ENCODE data around the gene SPRY1. TPM values are rescaled to one million over a fixed set of nuclear protein-coding genes. Genes with fewer than 3 reads are reported as not detected.

The SPRY1 gene
- total RNA-seq, 2 experiments from 2014 or later = 0.13 to 0.79 TPM

- CTCF ChIA-PET (ENCODE audit: unreplicated experiment) = no interaction called here
Measured at GRCh38 chr4:123421937-123422781, 25.6 kb downstream of the SPRY1 start.

GRCh38 chr4:123423819-123424218 is 27.2 kb downstream of the SPRY1 start:
- no peak overlapping the region for H3K4me2 ChIP-seq (ENCODE audit: low read length)
- H3K27ac ChIP-seq (ENCODE audit: low read depth, low read length, poor library complexity, severe bottlenecking) = no peak overlapping the region
- H3K79me2 ChIP-seq (ENCODE audit: insufficient read depth, low read depth, low read length) = no peaks in the 10 kb centered on the region
- H3K36me3 ChIP-seq (ENCODE audit: insufficient read depth, low read length) = no peaks in the 10 kb centered on the region
- H3K9me3 ChIP-seq (ENCODE audit: low read length) = no peaks in the 10 kb centered on the region
- POLR2A ChIA-PET = interaction anchor here (0.6 to 1.8 kb wide), 4 partner anchors 12 to 239 kb away, joined by 3 to 5 read pairs (median 4); no protein-coding TSS in a partner anchor
- no peaks in the 10 kb centered on the region for H4K20me1 ChIP-seq (ENCODE audit: insufficient read depth, low read length)
- no peak for DNase-seq (ENCODE audit: low spot score)
- H3K4me3 ChIP-seq (ENCODE audit: low read depth, low read length, poor library complexity, severe bottlenecking) = no peak overlapping the region
- CTCF ChIA-PET (ENCODE audit: unreplicated experiment) = no interaction called here
- intact Hi-C loops (cut with micrococcal nuclease; ENCODE audit: unreplicated experiment) = no loop called here
- no TSS peak for BruUV-seq (replicated peaks)
- H3K9me2 ChIP-seq (ENCODE audit: insufficient read depth, low read length) = no peaks in the 10 kb centered on the region
- peaks cover 8% of the 10 kb centered on the region for H3K4me1 ChIP-seq (ENCODE audit: insufficient read depth, low read length, poor library complexity, severe bottlenecking)
- no peak for TF ChIP-seq EZH2phosphoT487 (IDR thresholded peaks at IDR 0.05; ENCODE audit: borderline replicate concordance, low read depth, low read length)
- no peak for TF ChIP-seq CTCF (conservative IDR thresholded peaks at IDR 0.05; ENCODE audit: low read length)
- H2AFZ ChIP-seq (ENCODE audit: low read length) = no peak overlapping the region

More at GRCh38 chr4:123421937-123422781, 25.6 kb downstream of the SPRY1 start:
- no peaks in the 10 kb centered on the region for H4K20me1 ChIP-seq (ENCODE audit: insufficient read depth, low read length)
- no TSS peak for BruUV-seq (replicated peaks)
- H3K4me2 ChIP-seq (ENCODE audit: low read length) = no peak overlapping the region
- H3K27ac ChIP-seq (ENCODE audit: low read depth, low read length, poor library complexity, severe bottlenecking) = no peak overlapping the region
- H3K9me2 ChIP-seq (ENCODE audit: insufficient read depth, low read length) = no peaks in the 10 kb centered on the region
- H3K4me3 ChIP-seq (ENCODE audit: low read depth, low read length, poor library complexity, severe bottlenecking) = no peak overlapping the region
- TF ChIP-seq EZH2phosphoT487 (IDR thresholded peaks at IDR 0.05; ENCODE audit: borderline replicate concordance, low read depth, low read length) (no peak), CTCF (conservative IDR thresholded peaks at IDR 0.05; ENCODE audit: low read length) (no peak)
- DNase-seq (ENCODE audit: low spot score) = no peak
- H3K9me3 ChIP-seq (ENCODE audit: low read length) = no peaks in the 10 kb centered on the region
- intact Hi-C loops (cut with micrococcal nuclease; ENCODE audit: unreplicated experiment) = no loop called here
- peak overlapping the region; percentile 7; the same call in 1 of the 2 replicates for H2AFZ ChIP-seq (ENCODE audit: low read length)
- no peaks in the 10 kb centered on the region for H3K36me3 ChIP-seq (ENCODE audit: insufficient read depth, low read length)
- H3K4me1 ChIP-seq (ENCODE audit: insufficient read depth, low read length, poor library complexity, severe bottlenecking) = peaks cover 18% of the 10 kb centered on the region
- POLR2A ChIA-PET = interaction anchor here (0.6 to 1.0 kb wide), 3 partner anchors 20 to 1591 kb away, joined by 3 to 4 read pairs (median 3); no protein-coding TSS in a partner anchor
- no peaks in the 10 kb centered on the region for H3K79me2 ChIP-seq (ENCODE audit: insufficient read depth, low read depth, low read length)

GRCh38 chr4:123427951-123428350 is 31.4 kb downstream of the SPRY1 start:
- no peaks in the 10 kb centered on the region for H3K9me2 ChIP-seq (ENCODE audit: insufficient read depth, low read length)
- no peak overlapping the region for H3K4me3 ChIP-seq (ENCODE audit: low read depth, low read length, poor library complexity, severe bottlenecking)
- POLR2A ChIA-PET = interaction anchor here (0.6 to 1.0 kb wide), 2 partner anchors 10 to 25 kb away, joined by 3 to 5 read pairs; no protein-coding TSS in a partner anchor
- DNase-seq (ENCODE audit: low spot score) = no peak
- no TSS peak for BruUV-seq (replicated peaks)
- intact Hi-C loops (cut with micrococcal nuclease; ENCODE audit: unreplicated experiment) = no loop called here
- no peaks in the 10 kb centered on the region for H4K20me1 ChIP-seq (ENCODE audit: insufficient read depth, low read length)
- no peaks in the 10 kb centered on the region for H3K79me2 ChIP-seq (ENCODE audit: insufficient read depth, low read depth, low read length)
- H2AFZ ChIP-seq (ENCODE audit: low read length) = no peak overlapping the region
- no peak overlapping the region for H3K4me2 ChIP-seq (ENCODE audit: low read length)
- peaks cover 6% of the 10 kb centered on the region for H3K4me1 ChIP-seq (ENCODE audit: insufficient read depth, low read length, poor library complexity, severe bottlenecking)
- TF ChIP-seq EZH2phosphoT487 (IDR thresholded peaks at IDR 0.05; ENCODE audit: borderline replicate concordance, low read depth, low read length) (no peak), CTCF (conservative IDR thresholded peaks at IDR 0.05; ENCODE audit: low read length) (no peak)
- no peaks in the 10 kb centered on the region for H3K9me3 ChIP-seq (ENCODE audit: low read length)
- H3K27ac ChIP-seq (ENCODE audit: low read depth, low read length, poor library complexity, severe bottlenecking) = no peak overlapping the region
- CTCF ChIA-PET (ENCODE audit: unreplicated experiment) = no interaction called here
- no peaks in the 10 kb centered on the region for H3K36me3 ChIP-seq (ENCODE audit: insufficient read depth, low read length)

Data from OCI-LY7 (cell line).